Measurements from ENCODE around the gene LDLRAD4. TPM values are rescaled to one million over a fixed set of nuclear protein-coding genes. Genes with fewer than 3 reads are reported as not detected.

The LDLRAD4 gene
- total RNA-seq, 1 experiment from 2014 or later: 204 TPM

DNA sequence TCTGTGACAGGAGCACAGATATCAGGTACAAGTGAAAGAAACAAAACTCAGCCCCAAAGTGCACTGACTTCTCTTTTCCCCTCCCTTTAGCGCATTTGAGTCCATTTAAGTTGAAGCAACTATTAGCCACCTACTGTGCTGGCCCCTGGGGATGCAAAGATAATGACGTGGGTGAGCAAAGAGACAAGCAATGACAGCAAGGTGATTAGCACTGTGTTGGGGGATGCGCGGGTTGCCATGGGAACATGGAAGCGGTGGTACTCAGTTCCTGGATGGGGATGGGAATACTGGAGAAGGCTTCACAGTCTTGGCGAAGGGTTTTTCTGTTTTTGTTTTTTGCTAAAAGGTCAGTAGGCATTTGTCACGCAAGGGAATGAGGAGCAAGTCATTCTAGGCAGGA lies 205.8 kb downstream of the LDLRAD4 start:
- H3K27ac ChIP-seq (ENCODE audit: low read length): no peak overlapping the region
- H3K9me3 ChIP-seq (ENCODE audit: low read length): no peaks in the 10 kb centered on the region
- no peak overlapping the region for H2AFZ ChIP-seq (ENCODE audit: low read length)
- H4K20me1 ChIP-seq (ENCODE audit: insufficient read depth, low read depth, low read length): no peaks in the 10 kb centered on the region
- H3K79me2 ChIP-seq (ENCODE audit: low read length): no peaks in the 10 kb centered on the region
- H3K9ac ChIP-seq (ENCODE audit: low read length): no peak overlapping the region
- H3K4me2 ChIP-seq (ENCODE audit: low read depth, low read length, poor library complexity, severe bottlenecking): no peak overlapping the region
- no peaks in the 10 kb centered on the region for H3K27me3 ChIP-seq (ENCODE audit: low read length)
- H3K4me1 ChIP-seq (ENCODE audit: low read length): 0 out of 2 replicates have a peak, but pooled peaks cover 3% of the 10 kb centered on the region
- no peak for DNase-seq
- no peaks in the 10 kb centered on the region for H3K36me3 ChIP-seq (ENCODE audit: insufficient read depth, low read length)
- no peaks in the 10 kb centered on the region for H3K9me2 ChIP-seq (replicated peaks; ENCODE audit: insufficient read depth, low read length)
- H3K4me3 ChIP-seq (ENCODE audit: low read length): no peak overlapping the region

DNA sequence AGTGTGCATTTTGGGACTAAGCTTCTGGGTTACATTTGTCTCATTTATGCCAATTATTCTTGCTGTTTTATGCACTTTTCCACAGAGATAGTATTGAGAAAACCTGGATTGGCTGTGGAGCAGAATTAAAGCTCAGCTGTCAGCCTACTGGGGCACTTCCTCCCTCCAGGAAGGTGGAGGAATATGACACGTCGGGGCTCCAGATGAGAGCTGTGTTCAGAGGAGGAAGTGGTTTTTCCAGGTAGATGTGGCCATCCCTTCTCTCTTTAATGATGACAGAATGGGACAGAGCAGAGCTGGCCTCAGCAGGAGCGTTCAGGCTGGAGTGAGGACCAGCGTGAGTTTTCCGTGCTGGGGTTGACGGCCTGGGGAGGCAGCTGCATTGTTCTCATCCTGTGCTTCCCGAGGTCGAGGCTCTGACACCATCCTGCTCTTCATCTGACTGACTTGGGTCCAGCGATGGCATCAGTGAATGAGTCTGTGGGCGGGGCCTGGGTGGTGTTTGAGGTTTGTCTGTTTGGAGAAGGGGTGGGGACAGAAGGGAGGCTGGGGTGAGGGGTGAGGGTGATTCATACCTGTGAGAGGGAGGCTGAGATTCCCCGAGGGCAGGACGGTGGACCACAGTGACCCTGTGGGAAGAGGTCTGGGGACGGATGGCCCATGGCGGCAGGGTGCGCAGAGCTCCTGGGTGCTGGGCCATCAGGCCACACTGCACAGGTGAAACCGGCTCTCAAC lies 207.0 kb downstream of the LDLRAD4 start:
- Histone ChIP-seq H3K4me2 (ENCODE audit: low read depth, low read length, poor library complexity, severe bottlenecking) (no peak overlapping the region), H2AFZ (ENCODE audit: low read length) (no peak overlapping the region), H3K27ac (ENCODE audit: low read length) (no peak overlapping the region), H3K4me1 (ENCODE audit: low read length) (0 out of 2 replicates have a peak, but pooled peaks cover 3% of the 10 kb centered on the region), H3K79me2 (ENCODE audit: low read length) (no peaks in the 10 kb centered on the region), H4K20me1 (ENCODE audit: insufficient read depth, low read depth, low read length) (no peaks in the 10 kb centered on the region), H3K9me3 (ENCODE audit: low read length) (no peaks in the 10 kb centered on the region), H3K4me3 (ENCODE audit: low read length) (no peak overlapping the region), H3K36me3 (ENCODE audit: insufficient read depth, low read length) (no peaks in the 10 kb centered on the region), H3K27me3 (ENCODE audit: low read length) (no peaks in the 10 kb centered on the region), H3K9me2 (replicated peaks; ENCODE audit: insufficient read depth, low read length) (no peaks in the 10 kb centered on the region), H3K9ac (ENCODE audit: low read length) (no peak overlapping the region)
- DNase-seq: no peak

DNA sequence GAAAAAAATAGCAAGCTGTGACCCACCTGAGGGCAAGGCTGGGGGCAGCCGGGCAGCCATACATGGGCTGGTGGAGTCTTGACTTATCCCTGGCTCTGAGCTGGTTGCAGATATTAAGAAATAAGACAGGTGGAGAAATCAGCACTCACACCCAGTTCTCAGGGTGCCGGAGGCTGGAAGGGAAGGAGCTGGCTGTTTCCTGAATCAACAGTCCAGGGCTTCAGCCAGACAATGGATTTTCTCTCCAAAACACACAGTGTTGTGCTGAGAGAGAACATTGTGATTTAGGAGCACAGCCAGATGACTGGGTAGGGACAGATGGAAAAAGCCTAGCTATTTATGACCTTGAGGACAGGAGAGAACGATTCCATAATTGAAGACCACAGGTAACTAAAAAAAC lies 208.8 kb downstream of the LDLRAD4 start:
- no peak overlapping the region for H2AFZ ChIP-seq (ENCODE audit: low read length)
- H3K4me3 ChIP-seq (ENCODE audit: low read length): no peak overlapping the region
- H3K4me2 ChIP-seq (ENCODE audit: low read depth, low read length, poor library complexity, severe bottlenecking): no peak overlapping the region
- no peaks in the 10 kb centered on the region for H3K9me2 ChIP-seq (replicated peaks; ENCODE audit: insufficient read depth, low read length)
- no peak for DNase-seq
- H3K9me3 ChIP-seq (ENCODE audit: low read length): no peaks in the 10 kb centered on the region
- H4K20me1 ChIP-seq (ENCODE audit: insufficient read depth, low read depth, low read length): no peaks in the 10 kb centered on the region
- H3K27ac ChIP-seq (ENCODE audit: low read length): no peak overlapping the region
- no peaks in the 10 kb centered on the region for H3K79me2 ChIP-seq (ENCODE audit: low read length)
- no peaks in the 10 kb centered on the region for H3K27me3 ChIP-seq (ENCODE audit: low read length)
- no peak overlapping the region for H3K9ac ChIP-seq (ENCODE audit: low read length)
- H3K36me3 ChIP-seq (ENCODE audit: insufficient read depth, low read length): no peaks in the 10 kb centered on the region
- no peaks in the 10 kb centered on the region; the same call in 1 of the 2 replicates for H3K4me1 ChIP-seq (ENCODE audit: low read length)

DNA sequence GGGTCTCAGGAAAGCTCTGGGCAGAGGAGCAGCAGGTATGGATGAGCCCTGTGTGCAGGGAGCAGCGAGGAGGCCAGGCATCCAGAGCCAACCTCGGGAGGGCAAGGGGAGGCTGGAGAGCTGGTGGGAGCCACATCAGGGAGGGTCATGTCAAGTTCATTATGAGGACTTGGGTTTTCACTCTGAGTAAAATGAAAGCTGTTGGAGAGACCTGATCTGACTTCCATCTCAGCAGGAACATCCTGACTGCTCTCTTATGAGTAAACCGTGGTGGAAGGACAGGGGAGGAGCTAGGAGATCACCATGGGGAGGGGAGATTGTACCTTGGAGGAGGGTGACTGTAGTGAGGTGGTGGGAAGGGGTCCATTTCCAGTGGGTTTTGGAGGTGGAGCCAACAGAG lies 209.8 kb downstream of the LDLRAD4 start:
- Histone ChIP-seq H3K4me1 (ENCODE audit: low read length) (no peaks in the 10 kb centered on the region; the same call in 1 of the 2 replicates), H3K9ac (ENCODE audit: low read length) (no peak overlapping the region), H3K4me3 (ENCODE audit: low read length) (no peak overlapping the region), H3K9me3 (ENCODE audit: low read length) (no peaks in the 10 kb centered on the region), H3K79me2 (ENCODE audit: low read length) (no peaks in the 10 kb centered on the region), H3K27ac (ENCODE audit: low read length) (no peak overlapping the region), H4K20me1 (ENCODE audit: insufficient read depth, low read depth, low read length) (no peaks in the 10 kb centered on the region), H3K9me2 (replicated peaks; ENCODE audit: insufficient read depth, low read length) (no peaks in the 10 kb centered on the region), H3K4me2 (ENCODE audit: low read depth, low read length, poor library complexity, severe bottlenecking) (no peak overlapping the region), H2AFZ (ENCODE audit: low read length) (no peak overlapping the region), H3K36me3 (ENCODE audit: insufficient read depth, low read length) (no peaks in the 10 kb centered on the region), H3K27me3 (ENCODE audit: low read length) (no peaks in the 10 kb centered on the region)
- no peak for DNase-seq

DNA sequence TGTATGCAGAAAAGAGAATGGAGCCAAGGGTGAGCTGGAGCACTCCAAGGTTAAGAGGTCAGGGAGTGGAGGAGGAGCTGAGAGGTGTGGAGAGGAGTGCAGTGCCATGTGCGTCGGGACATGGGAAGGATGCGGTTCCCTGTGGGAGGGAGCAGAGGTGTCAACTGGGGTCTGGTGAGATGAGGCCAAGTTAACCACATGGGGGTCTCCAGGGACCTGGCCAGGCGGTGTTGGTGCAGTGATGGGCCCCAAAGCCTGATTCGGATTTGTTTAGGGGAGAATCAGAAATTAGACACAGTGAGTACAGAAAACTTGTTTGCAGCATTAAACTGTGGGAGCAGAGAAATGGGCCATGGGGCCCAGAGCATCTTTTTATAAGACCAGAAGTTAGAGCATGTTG lies 210.5 kb downstream of the LDLRAD4 start:
- H4K20me1 ChIP-seq (ENCODE audit: insufficient read depth, low read depth, low read length): no peaks in the 10 kb centered on the region
- H3K9me3 ChIP-seq (ENCODE audit: low read length): no peaks in the 10 kb centered on the region
- no peak overlapping the region for H2AFZ ChIP-seq (ENCODE audit: low read length)
- no peak for DNase-seq
- H3K9me2 ChIP-seq (replicated peaks; ENCODE audit: insufficient read depth, low read length): no peaks in the 10 kb centered on the region
- H3K4me2 ChIP-seq (ENCODE audit: low read depth, low read length, poor library complexity, severe bottlenecking): no peak overlapping the region
- H3K27me3 ChIP-seq (ENCODE audit: low read length): no peaks in the 10 kb centered on the region
- no peaks in the 10 kb centered on the region; the same call in 1 of the 2 replicates for H3K4me1 ChIP-seq (ENCODE audit: low read length)
- H3K36me3 ChIP-seq (ENCODE audit: insufficient read depth, low read length): no peaks in the 10 kb centered on the region
- H3K27ac ChIP-seq (ENCODE audit: low read length): no peak overlapping the region
- H3K9ac ChIP-seq (ENCODE audit: low read length): no peak overlapping the region
- H3K4me3 ChIP-seq (ENCODE audit: low read length): no peak overlapping the region
- no peaks in the 10 kb centered on the region for H3K79me2 ChIP-seq (ENCODE audit: low read length)

DNA sequence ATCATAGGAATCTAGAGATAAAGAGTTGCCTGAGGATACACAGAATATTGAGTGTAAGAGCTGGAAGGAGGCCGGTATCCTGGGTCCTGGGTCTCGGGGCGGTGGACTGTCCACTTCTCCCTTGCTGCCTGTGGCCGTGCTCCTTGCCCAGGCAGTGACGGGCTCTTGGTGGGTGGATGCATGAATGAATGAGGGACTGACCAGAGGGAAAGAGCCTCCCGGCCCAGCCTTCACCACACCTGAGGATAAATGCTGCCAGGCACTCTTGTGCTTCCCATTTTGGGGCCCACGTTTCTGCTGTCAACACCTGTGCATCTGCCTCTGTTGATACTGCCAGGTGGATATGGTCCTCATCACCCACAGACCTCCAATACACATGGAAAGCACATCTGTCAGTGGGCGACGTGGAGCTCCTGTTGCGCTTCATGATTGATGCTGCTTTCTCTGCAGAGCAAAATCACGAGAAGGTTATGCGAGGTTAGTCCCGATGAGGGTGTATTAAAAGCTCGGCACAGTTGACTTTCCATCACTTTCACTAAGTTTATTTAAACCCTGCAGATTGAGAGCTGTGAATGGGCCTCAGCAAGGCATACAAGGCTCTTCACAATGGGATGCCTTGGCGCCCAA lies 211.4 kb downstream of the LDLRAD4 start:
- Histone ChIP-seq H3K9me2 (replicated peaks; ENCODE audit: insufficient read depth, low read length) (no peaks in the 10 kb centered on the region), H3K4me1 (ENCODE audit: low read length) (no peaks in the 10 kb centered on the region; the same call in 1 of the 2 replicates), H3K27me3 (ENCODE audit: low read length) (no peaks in the 10 kb centered on the region), H3K4me3 (ENCODE audit: low read length) (no peak overlapping the region), H3K9ac (ENCODE audit: low read length) (no peak overlapping the region), H3K27ac (ENCODE audit: low read length) (no peak overlapping the region), H3K36me3 (ENCODE audit: insufficient read depth, low read length) (no peaks in the 10 kb centered on the region), H3K4me2 (ENCODE audit: low read depth, low read length, poor library complexity, severe bottlenecking) (no peak overlapping the region), H3K9me3 (ENCODE audit: low read length) (no peaks in the 10 kb centered on the region), H4K20me1 (ENCODE audit: insufficient read depth, low read depth, low read length) (no peaks in the 10 kb centered on the region), H3K79me2 (ENCODE audit: low read length) (no peaks in the 10 kb centered on the region), H2AFZ (ENCODE audit: low read length) (no peak overlapping the region)
- DNase-seq: no peak

DNA sequence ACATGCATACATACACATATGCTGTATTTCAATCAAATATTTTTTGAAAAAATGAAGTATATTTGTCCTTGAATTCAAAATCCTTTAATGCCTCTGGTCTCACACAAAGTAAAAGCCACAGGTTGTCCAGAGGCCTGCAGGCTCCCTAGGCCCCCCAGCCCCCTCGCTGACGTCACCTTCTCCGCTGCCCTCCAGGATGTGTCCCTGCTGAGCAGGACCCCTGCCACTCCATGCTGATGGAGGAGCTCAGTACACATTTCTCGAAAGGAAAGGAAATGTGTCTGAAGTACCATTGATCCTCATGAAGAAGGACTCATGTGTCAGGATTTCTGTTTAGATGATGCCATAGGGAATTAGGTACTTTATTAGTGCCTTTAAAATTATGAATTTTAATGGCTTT lies 212.1 kb downstream of the LDLRAD4 start:
- Histone ChIP-seq H3K36me3 (ENCODE audit: insufficient read depth, low read length) (no peaks in the 10 kb centered on the region), H2AFZ (ENCODE audit: low read length) (no peak overlapping the region), H3K27ac (ENCODE audit: low read length) (no peak overlapping the region), H3K9ac (ENCODE audit: low read length) (no peak overlapping the region), H3K4me1 (ENCODE audit: low read length) (no peaks in the 10 kb centered on the region; the same call in 1 of the 2 replicates), H3K9me2 (replicated peaks; ENCODE audit: insufficient read depth, low read length) (no peaks in the 10 kb centered on the region), H3K4me3 (ENCODE audit: low read length) (no peak overlapping the region), H4K20me1 (ENCODE audit: insufficient read depth, low read depth, low read length) (no peaks in the 10 kb centered on the region), H3K4me2 (ENCODE audit: low read depth, low read length, poor library complexity, severe bottlenecking) (no peak overlapping the region), H3K9me3 (ENCODE audit: low read length) (no peaks in the 10 kb centered on the region), H3K27me3 (ENCODE audit: low read length) (no peaks in the 10 kb centered on the region), H3K79me2 (ENCODE audit: low read length) (no peaks in the 10 kb centered on the region)
- no peak for DNase-seq

DNA sequence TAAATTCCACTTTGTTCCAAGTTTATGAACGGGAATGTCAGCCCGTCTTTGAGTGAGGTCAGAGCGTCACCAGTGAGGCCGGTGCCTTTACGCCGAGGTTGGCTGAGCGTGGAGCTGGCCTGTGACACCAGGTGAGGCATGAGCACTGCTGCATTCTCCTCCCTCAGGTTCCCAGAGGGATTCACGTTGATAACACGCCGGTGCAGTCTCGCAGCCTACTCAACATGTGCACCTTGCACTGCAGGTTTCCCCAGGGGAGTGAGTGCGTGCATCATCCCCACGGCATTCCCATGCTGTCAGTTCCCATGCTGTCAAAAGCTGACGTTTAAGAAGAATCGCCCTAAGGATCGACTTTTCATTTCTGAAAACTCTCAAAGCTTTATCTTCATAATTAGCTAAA lies 213.3 kb downstream of the LDLRAD4 start:
- H3K9ac ChIP-seq (ENCODE audit: low read length): no peak overlapping the region
- DNase-seq: no peak
- no peak overlapping the region for H2AFZ ChIP-seq (ENCODE audit: low read length)
- H3K9me3 ChIP-seq (ENCODE audit: low read length): no peaks in the 10 kb centered on the region
- no peak overlapping the region for H3K27ac ChIP-seq (ENCODE audit: low read length)
- no peak overlapping the region for H3K4me2 ChIP-seq (ENCODE audit: low read depth, low read length, poor library complexity, severe bottlenecking)
- no peaks in the 10 kb centered on the region for H3K27me3 ChIP-seq (ENCODE audit: low read length)
- no peaks in the 10 kb centered on the region for H3K9me2 ChIP-seq (replicated peaks; ENCODE audit: insufficient read depth, low read length)
- no peak overlapping the region for H3K4me3 ChIP-seq (ENCODE audit: low read length)
- H3K4me1 ChIP-seq (ENCODE audit: low read length): no peaks in the 10 kb centered on the region; the same call in 1 of the 2 replicates
- no peaks in the 10 kb centered on the region for H4K20me1 ChIP-seq (ENCODE audit: insufficient read depth, low read depth, low read length)
- no peaks in the 10 kb centered on the region for H3K79me2 ChIP-seq (ENCODE audit: low read length)
- no peaks in the 10 kb centered on the region for H3K36me3 ChIP-seq (ENCODE audit: insufficient read depth, low read length)

Measured in Karpas-422 (cell line).